ENCODE data around the gene DUXB. TPM values are rescaled to one million over a fixed set of nuclear protein-coding genes. Genes with fewer than 3 reads are reported as not detected.

DUXB gene
- total and polyA plus RNA-seq, 2 of the 13 experiments (the other 11 are each of a cell fraction or from before 2014, with no cell fraction given) = not detected

- TF ChIP-seq, protein P1, sequence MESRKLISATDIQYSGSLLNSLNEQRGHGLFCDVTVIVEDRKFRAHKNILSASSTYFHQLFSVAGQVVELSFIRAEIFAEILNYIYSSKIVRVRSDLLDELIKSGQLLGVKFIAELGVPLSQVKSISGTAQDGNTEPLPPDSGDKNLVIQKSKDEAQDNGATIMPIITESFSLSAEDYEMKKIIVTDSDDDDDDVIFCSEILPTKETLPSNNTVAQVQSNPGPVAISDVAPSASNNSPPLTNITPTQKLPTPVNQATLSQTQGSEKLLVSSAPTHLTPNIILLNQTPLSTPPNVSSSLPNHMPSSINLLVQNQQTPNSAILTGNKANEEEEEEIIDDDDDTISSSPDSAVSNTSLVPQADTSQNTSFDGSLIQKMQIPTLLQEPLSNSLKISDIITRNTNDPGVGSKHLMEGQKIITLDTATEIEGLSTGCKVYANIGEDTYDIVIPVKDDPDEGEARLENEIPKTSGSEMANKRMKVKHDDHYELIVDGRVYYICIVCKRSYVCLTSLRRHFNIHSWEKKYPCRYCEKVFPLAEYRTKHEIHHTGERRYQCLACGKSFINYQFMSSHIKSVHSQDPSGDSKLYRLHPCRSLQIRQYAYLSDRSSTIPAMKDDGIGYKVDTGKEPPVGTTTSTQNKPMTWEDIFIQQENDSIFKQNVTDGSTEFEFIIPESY (CRISPR knock-in tag; IDR thresholded peaks at IDR 0.05) = no peak
- TF ChIP-seq ZNF264 (CRISPR knock-in tag; IDR thresholded peaks at IDR 0.05) (peak; percentile 98), AHR (CRISPR knock-in tag; IDR thresholded peaks at IDR 0.05) (no peak), YEATS4 (CRISPR knock-in tag; IDR thresholded peaks at IDR 0.05; ENCODE audit: borderline replicate concordance) (no peak), ZNF160 (CRISPR knock-in tag; IDR thresholded peaks at IDR 0.05) (no peak), ZNF7 (CRISPR knock-in tag; IDR thresholded peaks at IDR 0.05) (no peak), ELK4 (CRISPR knock-in tag; IDR thresholded peaks at IDR 0.05; ENCODE audit: borderline replicate concordance) (no peak), PAXIP1 (CRISPR knock-in tag; conservative IDR thresholded peaks at IDR 0.05) (peak; percentile 62), SRSF4 (IDR thresholded peaks at IDR 0.05; ENCODE audit: low read depth, low read length, poor library complexity, severe bottlenecking) (no peak), TCF7 (IDR thresholded peaks at IDR 0.05; ENCODE audit: low read depth) (peak; percentile 58), ATF6 (CRISPR knock-in tag; conservative IDR thresholded peaks at IDR 0.05) (no peak), CEBPG (CRISPR knock-in tag; IDR thresholded peaks at IDR 0.05) (0 out of 2 replicates have a peak, but pooled peaks have one; percentile 8), CBX1 (IDR thresholded peaks at IDR 0.05; ENCODE audit: low read depth) (no peak), SIX4 (CRISPR knock-in tag; IDR thresholded peaks at IDR 0.05) (no peak)
- TF ChIP-seq, protein P2, sequence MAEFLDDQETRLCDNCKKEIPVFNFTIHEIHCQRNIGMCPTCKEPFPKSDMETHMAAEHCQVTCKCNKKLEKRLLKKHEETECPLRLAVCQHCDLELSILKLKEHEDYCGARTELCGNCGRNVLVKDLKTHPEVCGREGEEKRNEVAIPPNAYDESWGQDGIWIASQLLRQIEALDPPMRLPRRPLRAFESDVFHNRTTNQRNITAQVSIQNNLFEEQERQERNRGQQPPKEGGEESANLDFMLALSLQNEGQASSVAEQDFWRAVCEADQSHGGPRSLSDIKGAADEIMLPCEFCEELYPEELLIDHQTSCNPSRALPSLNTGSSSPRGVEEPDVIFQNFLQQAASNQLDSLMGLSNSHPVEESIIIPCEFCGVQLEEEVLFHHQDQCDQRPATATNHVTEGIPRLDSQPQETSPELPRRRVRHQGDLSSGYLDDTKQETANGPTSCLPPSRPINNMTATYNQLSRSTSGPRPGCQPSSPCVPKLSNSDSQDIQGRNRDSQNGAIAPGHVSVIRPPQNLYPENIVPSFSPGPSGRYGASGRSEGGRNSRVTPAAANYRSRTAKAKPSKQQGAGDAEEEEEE (CRISPR knock-in tag; IDR thresholded peaks at IDR 0.05; ENCODE audit: borderline replicate concordance) = no peak
- TF ChIP-seq, protein P3, sequence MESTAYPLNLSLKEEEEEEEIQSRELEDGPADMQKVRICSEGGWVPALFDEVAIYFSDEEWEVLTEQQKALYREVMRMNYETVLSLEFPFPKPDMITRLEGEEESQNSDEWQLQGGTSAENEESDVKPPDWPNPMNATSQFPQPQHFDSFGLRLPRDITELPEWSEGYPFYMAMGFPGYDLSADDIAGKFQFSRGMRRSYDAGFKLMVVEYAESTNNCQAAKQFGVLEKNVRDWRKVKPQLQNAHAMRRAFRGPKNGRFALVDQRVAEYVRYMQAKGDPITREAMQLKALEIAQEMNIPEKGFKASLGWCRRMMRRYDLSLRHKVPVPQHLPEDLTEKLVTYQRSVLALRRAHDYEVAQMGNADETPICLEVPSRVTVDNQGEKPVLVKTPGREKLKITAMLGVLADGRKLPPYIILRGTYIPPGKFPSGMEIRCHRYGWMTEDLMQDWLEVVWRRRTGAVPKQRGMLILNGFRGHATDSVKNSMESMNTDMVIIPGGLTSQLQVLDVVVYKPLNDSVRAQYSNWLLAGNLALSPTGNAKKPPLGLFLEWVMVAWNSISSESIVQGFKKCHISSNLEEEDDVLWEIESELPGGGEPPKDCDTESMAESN (CRISPR knock-in tag; conservative IDR thresholded peaks at IDR 0.05) = no peak
- TF ChIP-seq, protein P4, sequence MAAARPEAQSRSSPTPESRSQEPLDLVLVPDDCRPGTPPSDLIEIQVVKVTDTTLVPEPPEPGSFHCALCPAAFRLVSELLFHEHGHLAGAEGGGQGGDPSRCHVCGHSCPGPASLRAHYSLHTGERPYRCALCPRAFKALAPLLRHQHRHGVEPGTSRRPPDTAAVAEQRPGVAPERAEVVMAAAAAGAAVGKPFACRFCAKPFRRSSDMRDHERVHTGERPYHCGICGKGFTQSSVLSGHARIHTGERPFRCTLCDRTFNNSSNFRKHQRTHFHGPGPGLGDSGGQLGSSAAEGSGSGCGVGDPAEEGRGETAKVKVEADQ (CRISPR knock-in tag; IDR thresholded peaks at IDR 0.05; ENCODE audit: borderline replicate concordance) = no peak
Observed at GRCh38 chr16:75727221-75727620, 26.0 kb upstream of the DUXB start (continued).
